HCEC 1CT (cell line): ENCODE measurements around the gene FHIT.

Experiments used
- DNase-seq: peaks from one replicate; pipeline ENCODE4 v3.0.0-alpha.2; 2017

The FHIT gene

DNA sequence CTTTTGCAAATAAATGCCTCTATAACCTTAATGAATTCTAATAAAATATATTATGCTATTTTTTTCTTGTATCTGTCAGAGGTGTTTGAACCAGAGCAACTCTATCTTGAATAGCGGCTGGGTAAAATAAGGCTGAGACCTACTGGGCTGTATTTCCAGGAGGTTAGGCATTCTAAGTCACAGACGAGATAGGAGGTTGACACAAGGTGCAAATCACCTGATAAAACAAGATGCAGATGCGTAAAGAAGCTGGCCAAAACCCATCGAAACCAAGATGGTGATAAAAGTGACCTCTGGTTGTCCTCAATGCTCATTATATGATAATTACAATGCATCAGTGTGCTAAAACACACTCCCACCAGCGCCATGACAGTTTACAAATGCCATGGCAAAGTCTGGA is 990.7 kb downstream of the FHIT start:
- no peak for DNase-seq

- DNase-seq = no peak
Measured at GRCh38 chr3:60250810-60251209, 1000.4 kb downstream of the FHIT start.

DNA sequence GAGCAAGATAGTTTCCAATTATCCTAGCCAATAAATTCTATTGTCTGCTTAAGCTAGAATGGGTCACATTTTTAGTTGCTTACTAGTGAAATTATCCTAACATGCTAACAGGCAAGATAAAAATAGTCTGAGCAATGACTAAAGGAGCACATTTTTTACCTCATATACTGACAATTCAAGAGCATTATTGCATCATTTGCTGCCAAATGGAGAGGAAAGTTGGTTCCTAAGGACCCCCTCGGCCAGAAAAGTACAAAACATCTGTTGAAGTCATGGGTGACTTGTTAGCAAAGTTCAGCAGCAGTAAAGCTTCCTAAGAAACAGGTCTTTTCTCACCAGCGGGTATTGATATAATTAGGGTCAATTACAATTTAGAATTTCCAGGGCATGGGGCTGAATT is 1001.0 kb downstream of the FHIT start:
- no peak for DNase-seq

- DNase-seq = no peak
Measured at GRCh38 chr3:60246361-60246760, 1004.9 kb downstream of the FHIT start.

- no peak for DNase-seq
Measured at GRCh38 chr3:60243456-60243855, 1007.8 kb downstream of the FHIT start.

DNA sequence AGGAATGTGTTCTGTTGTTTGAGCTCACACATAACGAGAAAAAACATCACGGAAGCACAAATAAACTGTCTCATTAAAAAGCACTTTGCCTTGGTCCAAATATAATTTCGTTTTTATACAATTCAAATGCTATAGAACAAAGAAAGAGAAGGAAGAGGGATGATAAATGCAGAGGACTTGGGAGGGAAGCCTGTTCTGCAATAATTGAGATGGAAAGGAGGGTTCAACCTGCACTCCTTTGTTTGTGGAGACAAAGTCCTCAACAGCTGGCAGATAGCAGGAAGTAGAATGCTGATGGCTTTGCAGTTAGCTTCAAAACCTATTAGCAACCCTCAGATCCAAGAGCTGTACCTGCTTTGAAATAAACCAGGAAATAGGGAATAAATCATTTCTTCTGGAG is 1010.8 kb downstream of the FHIT start:
- no peak for DNase-seq

DNA sequence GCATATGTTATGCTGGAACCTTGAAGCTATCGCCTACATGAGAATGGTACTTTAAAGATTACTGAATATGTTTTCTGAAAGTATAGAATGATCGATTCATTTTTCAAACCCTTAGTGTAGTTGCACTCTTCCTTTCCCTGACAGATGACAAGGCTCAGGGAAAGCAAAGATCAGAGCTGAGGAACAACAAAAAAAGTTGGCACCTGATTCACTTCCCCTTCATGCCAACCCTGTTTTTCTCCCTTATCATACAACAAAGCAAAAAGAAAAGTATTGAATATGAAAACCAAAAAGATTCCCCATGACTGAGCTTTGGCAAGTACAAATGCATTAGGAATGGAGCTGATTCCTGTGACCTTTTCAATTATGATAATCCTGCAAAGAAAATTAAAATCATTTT is 1012.7 kb downstream of the FHIT start:
- no peak for DNase-seq

GRCh38 chr3:60229502-60229901 is 1021.8 kb downstream of the FHIT start:
- no peak for DNase-seq

- no peak for DNase-seq
Measured at GRCh38 chr3:60228823-60229222, 1022.4 kb downstream of the FHIT start.

- DNase-seq = no peak
Measured at GRCh38 chr3:60226912-60227311, 1024.3 kb downstream of the FHIT start.

DNA sequence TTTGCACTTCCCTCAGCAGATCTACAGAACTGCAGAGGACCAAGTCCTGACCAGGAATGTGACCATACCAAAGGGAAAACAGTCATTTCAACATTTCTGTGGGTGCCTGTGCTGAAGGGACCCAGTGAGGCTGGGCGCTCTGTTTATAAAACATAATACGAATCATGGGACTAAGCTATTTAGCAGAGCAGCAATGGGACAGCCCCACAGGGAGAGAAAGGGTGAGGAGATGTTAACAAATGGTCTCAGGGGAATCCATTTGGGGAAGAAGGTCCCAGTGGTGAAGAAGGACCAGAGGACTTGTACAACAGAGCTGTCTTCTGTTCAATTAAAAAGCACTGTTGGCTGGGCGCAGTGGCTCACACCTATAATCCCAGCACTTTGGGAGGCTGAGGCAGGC is 1025.4 kb downstream of the FHIT start:
- no peak for DNase-seq

DNA sequence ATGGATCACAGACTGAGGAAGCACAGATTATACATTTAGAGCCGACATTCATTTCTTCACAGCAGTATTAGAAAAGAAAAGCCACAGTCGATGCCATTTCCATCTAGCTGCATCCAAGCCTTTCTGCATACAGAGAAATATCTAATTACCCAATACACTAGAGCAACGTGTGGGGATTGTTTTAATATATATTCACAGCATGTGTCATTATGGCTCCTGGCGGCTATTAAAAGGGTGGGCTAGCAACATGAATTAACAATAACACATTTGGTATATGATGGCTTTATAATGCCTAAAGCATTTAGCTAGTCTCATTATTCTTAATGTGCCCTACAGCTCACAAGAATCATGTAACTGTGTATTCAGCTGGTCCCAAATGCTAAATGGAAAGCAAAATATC is 1030.5 kb downstream of the FHIT start:
- no peak for DNase-seq

DNA sequence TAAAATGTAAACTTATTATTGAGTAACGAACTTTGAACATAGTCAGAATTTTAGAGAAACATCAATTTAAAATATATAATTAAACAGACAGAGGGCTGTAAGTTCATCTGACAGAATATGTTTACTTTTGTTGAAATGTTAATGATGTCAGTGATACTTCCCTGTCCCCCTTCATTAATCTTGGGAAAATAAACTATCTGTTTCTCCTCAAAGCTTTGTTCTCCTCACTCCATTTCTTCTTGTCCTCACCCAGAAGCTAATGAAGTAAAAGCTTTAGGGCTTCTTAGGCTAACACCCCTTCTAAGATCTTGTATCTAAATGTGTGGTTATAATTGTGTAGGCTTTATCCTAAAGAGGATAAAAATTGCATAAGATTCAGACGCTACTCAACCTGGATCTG is 1031.8 kb downstream of the FHIT start:
- no peak for DNase-seq

GRCh38 chr3:60217156-60217911 is 1033.9 kb downstream of the FHIT start:
- no peak for DNase-seq

- no peak for DNase-seq
Measured at GRCh38 chr3:60216462-60217075, 1034.7 kb downstream of the FHIT start.

DNA sequence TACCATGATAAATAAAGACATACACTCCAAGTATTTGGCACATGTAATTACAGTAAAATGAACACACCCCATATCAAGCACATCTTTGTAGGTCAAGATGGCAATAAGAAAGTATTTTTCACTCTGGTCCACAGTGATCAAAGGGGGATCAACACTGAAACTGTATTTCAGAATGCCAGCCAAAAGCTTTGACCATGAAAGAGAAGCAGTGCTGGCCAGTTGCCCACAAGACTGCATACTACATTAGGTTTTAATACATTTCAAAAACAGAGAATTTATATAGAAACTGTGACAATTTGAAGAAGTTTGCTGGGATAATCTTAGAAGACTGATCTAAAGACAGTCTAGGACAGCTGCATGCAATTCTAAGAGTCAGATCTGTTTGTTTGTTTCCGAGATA is 1035.3 kb downstream of the FHIT start:
- no peak for DNase-seq

- no peak for DNase-seq
Measured at GRCh38 chr3:60207905-60208304, 1043.3 kb downstream of the FHIT start.

DNA sequence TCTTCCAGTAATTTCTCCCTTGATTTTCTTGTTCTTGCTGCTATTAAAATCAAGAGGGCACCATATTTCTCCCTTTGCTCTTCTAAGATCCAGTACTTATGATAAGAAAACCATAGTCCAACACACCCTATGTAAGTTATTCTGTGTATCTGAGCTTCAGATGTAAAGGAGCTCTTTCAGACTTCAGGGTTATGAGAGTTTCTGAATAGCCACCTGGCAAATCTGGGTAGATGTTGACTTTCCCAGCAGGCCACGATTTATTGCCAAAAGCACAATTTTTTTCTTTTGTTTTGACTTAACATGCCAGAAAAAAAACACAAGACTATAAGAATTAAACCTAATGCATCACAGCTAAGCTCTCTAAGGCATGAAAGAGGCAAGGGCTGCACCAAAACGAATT is 1045.0 kb downstream of the FHIT start:
- no peak for DNase-seq

- DNase-seq = no peak
Measured at GRCh38 chr3:60202052-60202726, 1049.1 kb downstream of the FHIT start.

DNA sequence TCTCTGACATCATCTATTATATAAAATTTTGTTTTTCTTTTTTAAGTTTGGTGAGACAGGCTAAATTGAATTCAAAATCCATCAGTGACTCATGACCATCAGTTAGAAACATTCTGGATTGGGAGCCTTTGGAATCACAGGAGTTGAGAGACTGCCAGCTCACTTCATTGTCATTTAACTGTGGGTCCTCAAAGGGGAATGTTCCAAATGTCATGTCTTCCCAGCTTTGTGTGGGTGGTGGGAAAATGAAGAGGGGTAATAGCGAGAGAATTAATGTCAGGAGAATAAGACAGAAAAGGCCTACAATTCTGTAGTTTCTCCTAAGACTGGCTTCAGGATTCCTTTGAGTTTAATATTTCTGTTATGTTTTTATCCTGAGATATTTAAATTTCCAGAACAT is 1051.9 kb downstream of the FHIT start:
- DNase-seq = no peak

GRCh38 chr3:60198179-60198720 is 1053.0 kb downstream of the FHIT start:
- DNase-seq = no peak

GRCh38 chr3:60192297-60193114 is 1058.7 kb downstream of the FHIT start:
- DNase-seq = no peak

DNA sequence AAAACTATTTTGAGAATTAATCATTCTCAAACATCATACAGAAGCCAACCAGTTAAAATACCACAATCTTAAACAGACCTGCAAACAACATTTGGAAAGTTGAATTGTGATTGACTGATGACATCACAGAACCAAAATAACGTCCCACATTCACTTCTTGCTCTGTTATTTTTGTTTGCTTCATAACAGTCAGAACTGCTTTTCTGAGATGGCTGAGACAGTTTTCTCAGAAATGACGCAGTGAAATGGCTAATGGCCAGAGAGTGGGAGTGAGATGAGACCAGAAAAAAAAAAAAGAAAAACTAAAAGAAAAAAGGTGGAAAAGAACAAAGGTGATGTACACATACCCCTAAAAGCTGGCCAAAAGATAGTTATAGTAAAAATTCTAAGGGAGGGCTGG is 1061.2 kb downstream of the FHIT start:
- DNase-seq = no peak
